ENCODE results near the gene CIRBP. TPM values are rescaled to one million over a fixed set of nuclear protein-coding genes. Genes with fewer than 3 reads are reported as not detected.
A peak's percentile ranks its signal among the peaks of the same experiment; 100 is the strongest.

Gene CIRBP
- total and polyA plus RNA-seq, 9 of the 15 experiments (the other 6 are each of a cell fraction or from before 2014, with no cell fraction given), result 20.5 to 327 (median 176) TPM

GRCh38 chr19:1279782-1280341, 10.7 kb downstream of the CIRBP start (continued):
- 0 out of 2 replicates have a peak, but pooled peaks have one; percentile 29 for TF ChIP-seq MYC (IDR thresholded peaks at IDR 0.05; ENCODE audit: low read depth, low read length)
- TF ChIP-seq MYC (CRISPR knock-in tag; IDR thresholded peaks at IDR 0.05; ENCODE audit: borderline replicate concordance, low read depth), result no peak
- TF ChIP-seq TRIM24 (IDR thresholded peaks at IDR 0.05), result no peak
- TF ChIP-seq PHF20 (IDR thresholded peaks at IDR 0.05; ENCODE audit: partially characterized antibody), result peak; percentile 48
- no peak for TF ChIP-seq MBD1 (CRISPR knock-in tag; IDR thresholded peaks at IDR 0.05)
- TF ChIP-seq ZNF263 (CRISPR knock-in tag; IDR thresholded peaks at IDR 0.05; ENCODE audit: borderline replicate concordance), result peak; percentile 85
- no peak for TF ChIP-seq E2F3 (CRISPR knock-in tag; IDR thresholded peaks at IDR 0.05)
- TF ChIP-seq ATF1 (CRISPR knock-in tag; IDR thresholded peaks at IDR 0.05), result no peak
- peak; percentile 48 for TF ChIP-seq ATF1 (tag; IDR thresholded peaks at IDR 0.05)
- 0 out of 2 replicates have a peak, but pooled peaks have one; percentile 70 for TF ChIP-seq HDGF (IDR thresholded peaks at IDR 0.05)
- peak; percentile 42 for TF ChIP-seq MEIS2 (IDR thresholded peaks at IDR 0.05; ENCODE audit: partially characterized antibody)
- no peak for TF ChIP-seq CGGBP1 (CRISPR knock-in tag; IDR thresholded peaks at IDR 0.05)
- peak; percentile 35; the same call in 1 of the 2 replicates for TF ChIP-seq ZFX (CRISPR knock-in tag; IDR thresholded peaks at IDR 0.05)
- TF ChIP-seq ZBTB5 (IDR thresholded peaks at IDR 0.05), result no peak
- peak; percentile 68 for TF ChIP-seq USF1 (CRISPR knock-in tag; IDR thresholded peaks at IDR 0.05)
- TF ChIP-seq SMC3 (conservative IDR thresholded peaks at IDR 0.05; ENCODE audit: insufficient read depth, low read depth, low read length), result peak; percentile 92
- no peak for TF ChIP-seq KLF1 (tag; IDR thresholded peaks at IDR 0.05)
- TF ChIP-seq ARID3B (CRISPR knock-in tag; IDR thresholded peaks at IDR 0.05; ENCODE audit: borderline replicate concordance), result no peak
- TF ChIP-seq ZFP36 (IDR thresholded peaks at IDR 0.05; ENCODE audit: low read depth, low read length, partially characterized antibody), result peak; percentile 100
- TF ChIP-seq HNRNPL (IDR thresholded peaks at IDR 0.05; ENCODE audit: low read depth, low read length), result no peak
- TF ChIP-seq YBX1 (IDR thresholded peaks at IDR 0.05), result no peak
- no peak for TF ChIP-seq NFE2 (IDR thresholded peaks at IDR 0.05; ENCODE audit: low read depth)
- peak; percentile 81 for TF ChIP-seq TFAP4 (CRISPR knock-in tag; IDR thresholded peaks at IDR 0.05; ENCODE audit: borderline replicate concordance)

All from K562 (cell line).